Endometrial microvascular endothelial cells (primary cell): ENCODE results near the gene IFNE. TPM values are rescaled to one million over a fixed set of nuclear protein-coding genes. Genes with fewer than 3 reads are reported as not detected.

Experiments used
- in situ Hi-C: cut with HindIII; loops from 2 replicates; pipeline ENCODE4 v1.10.0; 2017; ENCODE audit warnings: low sequenced_read_pairs, low pct_unique_long_range_greater_than_20kb; ENCODE audit errors: inconsistent ontology term
- total RNA-seq: library from RNA; depleted of rRNA; stranded (reverse); fragments of >200 nt; gene quantifications from one replicate; pipeline ENCODE4 v1.2.3, GENCODE V29; 2015; ENCODE audit errors: inconsistent ontology term

The IFNE gene
- 2.1 TPM for total RNA-seq

DNA sequence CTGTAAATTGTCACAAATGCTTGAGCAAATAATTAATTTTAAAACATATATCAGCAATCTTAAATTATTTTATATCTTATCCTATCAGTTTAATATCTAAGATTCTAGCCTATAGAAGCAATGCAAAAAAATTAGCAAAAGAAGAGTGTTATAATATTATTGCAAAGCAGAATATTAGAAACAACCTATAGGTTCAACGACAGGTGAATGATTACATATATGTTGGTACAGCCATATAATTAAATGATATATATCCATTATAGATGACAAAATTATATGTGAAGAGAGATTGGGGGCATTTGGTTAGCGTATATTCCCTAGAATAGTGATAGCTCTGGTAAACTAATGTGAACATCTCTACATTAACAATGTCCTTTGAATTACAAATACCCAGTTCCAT lies at the start of gene IFNE:
Gene IFNE (minus strand): TSS at position 101 of the 400 bp plus-strand sequence. CDS start 619 bp downstream, outside the sequence.
- in situ Hi-C loops, result no loop called here

GRCh38 chr9:21528123-21528808 lies 46.2 kb upstream of the IFNE start:
- in situ Hi-C loops, result no loop called here

DNA sequence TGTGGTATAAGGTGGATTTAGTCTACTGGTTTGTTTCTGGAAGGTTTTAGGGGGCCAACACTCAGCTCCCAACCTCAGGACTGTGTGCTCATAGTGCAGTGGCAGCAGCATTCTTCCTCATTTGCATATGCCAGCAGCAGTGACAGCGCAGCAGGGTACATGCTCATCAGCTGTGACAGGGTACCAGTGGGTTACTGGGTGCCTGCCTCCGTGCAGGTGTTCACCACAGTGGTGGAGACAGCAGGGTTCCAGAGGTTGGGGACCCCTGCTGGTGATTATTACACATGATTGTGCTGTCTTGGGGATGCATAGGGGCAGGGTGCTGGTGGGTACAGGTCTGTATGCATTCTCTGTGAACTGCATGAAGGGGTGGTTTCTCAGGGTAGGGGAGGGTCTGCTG lies 45.5 kb upstream of the IFNE start:
- in situ Hi-C loops, result no loop called here

GRCh38 chr9:21525174-21525573 lies 43.1 kb upstream of the IFNE start:
- in situ Hi-C loops, result no loop called here

DNA sequence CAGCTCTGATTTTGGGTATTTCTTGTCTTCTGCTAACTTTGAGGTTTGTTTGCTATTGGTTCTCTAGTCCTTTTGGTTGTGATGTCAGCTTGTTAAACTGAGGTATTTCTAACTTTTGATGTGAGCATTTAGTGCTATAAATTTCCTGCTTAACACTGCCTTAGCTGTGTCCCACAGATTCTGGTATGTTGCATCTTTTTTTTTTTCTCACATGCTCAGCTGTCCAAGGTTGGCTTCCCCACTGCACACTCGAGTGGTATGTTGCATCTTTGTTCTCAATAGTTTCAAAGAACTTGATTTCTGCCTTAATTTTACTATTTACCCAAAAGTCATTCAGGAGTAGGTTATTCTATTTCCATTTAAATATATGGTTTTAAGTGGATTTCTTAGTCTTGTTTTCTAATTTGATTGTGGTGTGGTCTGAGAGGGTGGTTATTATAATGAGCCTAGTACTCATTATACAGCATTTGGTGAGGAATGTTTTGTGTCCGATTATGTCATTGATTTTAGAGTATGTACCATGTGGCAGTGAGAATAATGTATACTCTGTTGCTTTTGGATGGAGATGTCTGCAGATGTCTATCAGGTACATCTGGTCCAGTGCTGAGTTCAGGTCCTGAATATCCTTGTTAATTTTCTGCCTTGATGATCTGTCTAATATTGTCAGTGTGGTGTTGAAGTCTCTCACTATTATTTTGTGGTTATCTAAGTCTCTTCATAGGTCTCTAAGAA lies 42.2 kb upstream of the IFNE start:
- in situ Hi-C loops, result no loop called here

DNA sequence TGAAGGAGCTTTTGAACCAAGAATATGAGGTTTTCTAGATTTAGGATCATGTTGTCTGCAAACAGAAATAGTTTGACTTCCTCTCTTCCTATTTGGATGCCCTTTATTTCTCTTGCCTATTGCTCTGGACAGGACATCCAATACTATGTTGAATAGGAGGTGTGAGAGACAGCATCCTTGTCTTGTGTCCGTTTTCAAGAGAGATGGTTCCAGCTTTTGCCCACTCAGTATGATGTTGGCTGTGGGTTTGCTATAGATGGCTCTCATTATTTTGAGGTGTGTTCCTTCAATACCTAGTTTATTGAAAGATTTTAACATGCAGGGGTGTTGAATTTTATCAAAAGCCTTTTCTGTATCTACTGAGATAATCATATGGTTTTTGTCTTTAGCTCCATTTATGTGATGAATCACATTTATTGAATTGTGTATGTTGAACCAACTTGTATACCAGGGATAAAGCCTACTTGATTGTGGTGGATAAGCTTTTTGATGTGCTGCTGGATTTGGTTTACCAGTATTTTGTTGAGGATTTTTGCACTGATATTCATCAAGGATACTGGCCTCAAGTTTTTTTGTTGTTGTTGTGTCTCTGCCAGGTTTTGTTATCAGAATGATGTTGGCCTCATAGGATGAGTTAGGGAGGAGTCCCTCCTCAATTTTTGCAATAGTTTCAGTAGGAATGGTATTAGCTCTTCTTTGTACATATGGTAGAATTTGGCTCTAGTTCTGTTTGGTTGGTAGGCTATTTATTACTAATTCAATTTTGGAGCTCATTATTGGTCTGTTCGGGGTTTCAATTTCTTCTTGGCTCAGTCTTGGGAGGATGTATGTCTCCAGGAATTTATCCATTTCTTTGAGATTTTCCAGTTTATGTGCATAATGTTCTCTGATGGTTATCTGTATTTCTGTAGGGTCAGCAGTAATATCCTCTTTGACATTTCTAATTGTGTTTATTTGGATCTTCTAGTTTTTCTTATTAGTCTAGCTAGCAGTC lies 41.2 kb upstream of the IFNE start:
- in situ Hi-C loops, result no loop called here

DNA sequence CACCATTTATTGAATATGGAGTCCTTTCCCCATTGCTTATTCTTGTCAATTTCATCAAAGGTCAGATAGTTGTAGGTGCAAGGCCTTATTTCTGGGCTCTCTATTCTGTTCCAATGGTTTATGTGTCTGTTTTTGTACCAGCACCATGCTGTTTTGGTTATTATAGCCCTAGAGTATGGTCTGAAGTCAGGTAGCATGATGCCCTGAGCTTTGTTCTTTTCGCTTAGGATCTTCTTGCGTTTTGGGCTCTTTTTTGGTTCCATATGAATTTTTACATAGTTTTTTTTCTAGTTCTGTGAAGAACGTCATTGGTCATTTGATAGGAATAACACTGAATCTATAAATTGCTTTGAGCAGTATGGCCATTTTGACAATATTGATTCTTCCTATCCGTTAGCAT lies 40.2 kb upstream of the IFNE start:
- in situ Hi-C loops, result no loop called here

- in situ Hi-C loops, result no loop called here
These were observed 39.3 kb upstream of the IFNE start for GRCh38 chr9:21521448-21521847.

DNA sequence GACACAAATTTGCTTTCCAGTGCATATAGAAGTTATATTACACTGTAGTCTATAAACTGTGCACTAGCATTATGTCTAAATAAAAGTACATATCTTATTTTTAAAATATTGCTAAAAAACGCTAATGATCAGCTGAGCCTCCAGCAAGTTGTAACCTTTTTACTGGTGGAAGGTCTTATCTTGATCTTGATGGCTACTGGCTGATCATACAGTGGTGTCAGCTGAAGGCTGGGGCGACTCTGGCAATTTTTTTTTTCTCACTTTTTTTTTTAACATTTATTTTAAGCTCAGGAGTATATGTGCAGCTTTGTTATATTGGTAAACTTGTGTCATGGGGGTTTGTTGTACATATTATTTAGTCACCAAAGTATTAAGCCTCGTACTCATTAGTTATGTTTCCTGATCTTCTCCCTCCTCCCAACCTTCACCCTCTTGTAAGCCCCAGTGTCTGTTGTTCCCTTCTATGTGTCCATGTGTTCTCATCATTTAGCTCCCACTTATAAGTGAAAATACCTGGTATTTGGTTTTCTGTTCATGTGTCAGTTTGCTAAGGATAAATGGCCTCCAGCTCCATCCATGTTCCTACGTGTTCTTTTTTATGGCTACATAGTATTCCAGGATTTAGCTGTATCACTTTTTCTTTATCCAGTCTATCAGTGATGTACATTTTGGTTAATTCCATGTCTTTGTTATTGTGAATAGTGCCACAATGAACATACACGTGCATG lies 38.6 kb upstream of the IFNE start:
- in situ Hi-C loops, result no loop called here

GRCh38 chr9:21519855-21520434 lies 37.8 kb upstream of the IFNE start:
- in situ Hi-C loops, result no loop called here

GRCh38 chr9:21516796-21517195 lies 34.7 kb upstream of the IFNE start:
- in situ Hi-C loops, result no loop called here

- in situ Hi-C loops, result no loop called here
These were observed 31.3 kb upstream of the IFNE start for GRCh38 chr9:21513431-21513830.

GRCh38 chr9:21510806-21511205 lies 28.7 kb upstream of the IFNE start:
- in situ Hi-C loops, result no loop called here

DNA sequence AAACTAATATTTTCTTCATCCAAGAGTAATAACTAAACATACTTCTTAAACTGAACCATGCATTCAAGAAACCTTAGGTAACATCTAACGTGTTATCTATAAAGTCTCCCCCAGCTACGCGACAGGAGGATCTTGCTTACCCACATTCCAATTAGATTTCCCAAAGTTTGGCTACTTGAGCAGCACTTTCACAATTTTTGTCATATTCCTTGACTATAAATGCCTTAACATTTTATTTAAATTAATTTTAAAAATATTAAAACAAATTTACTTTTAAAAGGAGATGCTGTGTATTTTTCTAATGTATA lies 25.3 kb upstream of the IFNE start:
- in situ Hi-C loops, result no loop called here

DNA sequence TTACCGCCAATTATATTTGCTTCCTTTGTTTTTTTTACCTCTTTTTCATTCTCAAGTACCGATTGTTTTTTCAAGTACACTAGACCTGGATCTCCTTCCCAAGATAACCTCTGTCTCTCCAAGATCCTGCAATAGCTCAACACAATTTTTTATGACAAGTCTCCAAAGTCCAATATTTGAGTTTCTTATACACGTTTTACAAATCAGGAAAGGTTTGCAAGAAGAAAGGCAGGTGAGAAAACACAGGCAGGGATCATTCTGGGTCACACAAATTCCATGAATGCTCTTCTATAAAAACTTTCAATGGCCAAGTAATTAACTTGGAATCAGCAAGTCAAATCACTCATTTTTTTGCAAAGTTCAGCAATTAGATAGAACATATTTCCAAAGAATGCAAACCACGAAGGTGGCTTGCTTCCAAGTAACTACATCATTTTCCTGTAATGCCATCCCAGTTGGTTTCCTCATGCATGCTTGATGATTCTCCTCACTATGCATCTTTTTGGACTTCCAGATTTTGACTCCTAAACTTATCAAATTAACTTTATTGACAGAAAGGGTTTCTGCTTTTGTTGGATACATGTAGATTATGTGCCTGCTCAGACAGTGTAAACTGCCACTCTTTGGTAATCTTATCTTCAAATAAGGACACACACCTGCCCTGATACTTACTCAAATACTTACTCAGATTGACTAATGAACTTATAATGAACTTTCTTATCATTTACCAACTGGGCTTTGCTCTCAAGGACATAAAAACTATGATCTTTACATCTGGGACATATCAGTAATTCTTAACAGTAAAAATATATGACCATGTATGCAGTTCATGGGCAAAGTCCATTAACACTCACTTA lies 24.7 kb upstream of the IFNE start:
- in situ Hi-C loops, result no loop called here

- in situ Hi-C loops, result no loop called here
These were observed 23.5 kb upstream of the IFNE start for GRCh38 chr9:21505425-21506179.

DNA sequence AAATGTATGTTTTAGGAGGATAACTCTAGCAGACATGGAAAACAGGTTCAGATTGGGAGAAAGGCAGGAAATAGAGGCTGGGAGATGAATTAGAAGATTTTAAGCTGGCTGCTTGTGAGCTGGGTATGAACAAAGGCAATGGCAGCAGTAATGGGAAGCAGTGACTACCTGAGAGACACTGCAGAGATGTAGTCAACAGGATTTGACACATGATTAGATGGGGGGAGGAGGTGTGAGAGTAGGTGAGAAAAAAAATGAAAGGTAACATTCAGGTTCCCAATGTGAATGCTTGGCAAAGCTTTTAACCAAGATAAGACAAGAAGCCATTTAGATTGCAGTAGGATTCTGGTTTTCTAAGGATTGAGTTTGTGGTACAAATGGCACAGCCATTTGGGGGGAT lies 22.8 kb upstream of the IFNE start:
- in situ Hi-C loops, result no loop called here
